GM23248 (cell line): ENCODE data around the gene COL9A2. TPM values are rescaled to one million over a fixed set of nuclear protein-coding genes. Genes with fewer than 3 reads are reported as not detected.

ENCODE experiments used
- DNase-seq: peaks from one replicate; pipeline ENCODE4 v3.0.0-alpha.2; 2015
- H2AFZ ChIP-seq: fragments of 200-600 bp; sonication (generic); 2 replicates; pipeline ENCODE4 v1.6.1; 2016; ENCODE audit warnings: antibody characterized with exemption
- H3F3A ChIP-seq: fragments of 200-600 bp; sonication (generic); 2 replicates; pipeline ENCODE4 v1.6.1; 2016; ENCODE audit warnings: mild to moderate bottlenecking, antibody characterized with exemption, mixed run types; ENCODE audit not compliant: insufficient read depth
- H3K27ac ChIP-seq: fragments of 200-600 bp; sonication (generic); 2 replicates; pipeline ENCODE4 v1.5.1; 2016; ENCODE audit warnings: mild to moderate bottlenecking
- H3K27me3 ChIP-seq: fragments of 200-600 bp; sonication (generic); replicated peaks from 2 replicates; pipeline ENCODE4 v1.6.1; 2016; ENCODE audit warnings: mild to moderate bottlenecking; ENCODE audit not compliant: insufficient read depth
- H3K36me3 ChIP-seq: fragments of 200-600 bp; sonication (generic); 2 replicates; pipeline ENCODE4 v1.6.1; 2016; ENCODE audit warnings: low read depth, mild to moderate bottlenecking
- H3K4me1 ChIP-seq: fragments of 200-600 bp; sonication (generic); 2 replicates; pipeline ENCODE4 v1.6.1; 2016; ENCODE audit warnings: mild to moderate bottlenecking; ENCODE audit not compliant: insufficient read depth
- H3K4me2 ChIP-seq: fragments of 200-600 bp; sonication (generic); one replicate; pipeline ENCODE4 v1.6.1; 2016; ENCODE audit warnings: mild to moderate bottlenecking; ENCODE audit not compliant: unreplicated experiment
- H3K4me3 ChIP-seq: fragments of 200-600 bp; sonication (generic); 2 replicates; pipeline ENCODE4 v1.5.1; 2016; ENCODE audit warnings: mild to moderate bottlenecking
- H3K79me2 ChIP-seq: fragments of 200-600 bp; sonication (generic); 2 replicates; pipeline ENCODE4 v1.6.1; 2016; ENCODE audit warnings: mild to moderate bottlenecking; ENCODE audit not compliant: insufficient read depth
- H3K9ac ChIP-seq: fragments of 200-600 bp; sonication (generic); 2 replicates; pipeline ENCODE4 v1.6.1; 2016; ENCODE audit warnings: mild to moderate bottlenecking
- H3K9me2 ChIP-seq: fragments of 200-600 bp; sonication (generic); 2 replicates; pipeline ENCODE4 v1.6.1; 2016; ENCODE audit warnings: mixed run types, mild to moderate bottlenecking, moderate library complexity; ENCODE audit not compliant: insufficient read depth
- H3K9me3 ChIP-seq: fragments of 200-600 bp; sonication (generic); one replicate; pipeline ENCODE4 v1.6.1; 2017; ENCODE audit warnings: low read depth
- H4K20me1 ChIP-seq: fragments of 200-600 bp; sonication (generic); 2 replicates; pipeline ENCODE4 v1.6.0; 2016; ENCODE audit not compliant: insufficient read depth
- EZH2 ChIP-seq: fragments of 200-600 bp; sonication (generic); IDR thresholded peaks from 2 replicates; pipeline ENCODE4 v1.6.1; 2018; ENCODE audit warnings: antibody characterized with exemption, mild to moderate bottlenecking; ENCODE audit not compliant: insufficient read depth, poor library complexity, severe bottlenecking
- EZH2phosphoT487 ChIP-seq: fragments of 200-600 bp; sonication (generic); IDR thresholded peaks from 2 replicates; pipeline ENCODE4 v1.6.1; 2018; ENCODE audit warnings: antibody characterized with exemption, moderate library complexity, mild to moderate bottlenecking, low read depth; ENCODE audit not compliant: insufficient read depth
- WGBS, 2 experiments: methylation state at CpG; one replicate each; pipeline ENCODE4 v1.1.6; 2015 to 2017; ENCODE audit warnings: low lambda C conversion rate in 2 of 2, low coverage in 1 of 2; ENCODE audit errors: missing lambda C conversion rate in 2 of 2; 5-methylcytosine and 5-hydroxymethylcytosine counted together
- in situ Hi-C: fragments of 300-500 bp; cut with MboI; formaldehyde crosslinking; loops from 2 replicates; pipeline ENCODE4 v1.15.0; 2020
- polyA plus RNA-seq: library from polyadenylated mRNA; unstranded; fragments of >200 nt; fragmentation: Nextera tagmentation; extraction: Ambion mirVana; gene quantifications from 2 replicates; pipeline ENCODE4 v1.2.1, GENCODE V29; 2016
- total RNA-seq: library from RNA; depleted of rRNA; stranded (reverse); fragments of >200 nt; shearing (Covaris generic); gene quantifications from 2 replicates; pipeline ENCODE4 v1.2.3, GENCODE V29; 2014

COL9A2 gene
- total and polyA plus RNA-seq, 2 experiments from 2014 or later, result 0.80 to 2.8 TPM

- Histone ChIP-seq H2AFZ (no peak overlapping the region), H4K20me1 (no peaks in the 10 kb centered on the region), H3K9ac (no peak overlapping the region), H3K9me2 (no peaks in the 10 kb centered on the region), H3K79me2 (no peaks in the 10 kb centered on the region), H3K4me3 (no peak overlapping the region), H3K27me3 (no peaks in the 10 kb centered on the region; the same call in 1 of the 2 replicates), H3K36me3 (no peaks in the 10 kb centered on the region), H3K4me2 (no peak overlapping the region), H3F3A (no peaks in the 10 kb centered on the region), H3K27ac (no peak overlapping the region), H3K9me3 (no peaks in the 10 kb centered on the region), H3K4me1 (peaks cover 8% of the 10 kb centered on the region)
- TF ChIP-seq EZH2 (no peak), EZH2phosphoT487 (no peak)
- in situ Hi-C loops, result no loop called here
- WGBS, 2 experiments, result 71 to 75% methylated on average over 10 to 22 of the region's 22 CpGs
- no peak for DNase-seq
Observed at GRCh38 chr1:40310983-40311642, 6.0 kb downstream of the COL9A2 start.

- peaks cover 8% of the 10 kb centered on the region for H3K4me1 ChIP-seq
- no peaks in the 10 kb centered on the region for H3K9me3 ChIP-seq
- no peak for TF ChIP-seq EZH2phosphoT487
- WGBS, 2 experiments, result 77% methylated on average over 2 of the region's 2 CpGs
- H3K27me3 ChIP-seq, result no peaks in the 10 kb centered on the region
- H3K9ac ChIP-seq, result no peak overlapping the region
- in situ Hi-C loops, result no loop called here
- H3K79me2 ChIP-seq, result no peaks in the 10 kb centered on the region
- H3K4me2 ChIP-seq, result no peak overlapping the region
- no peaks in the 10 kb centered on the region for H3K9me2 ChIP-seq
- no peaks in the 10 kb centered on the region for H4K20me1 ChIP-seq
- H2AFZ ChIP-seq, result no peak overlapping the region
- DNase-seq, result no peak
- H3K27ac ChIP-seq, result no peak overlapping the region
- no peaks in the 10 kb centered on the region for H3K36me3 ChIP-seq
- H3K4me3 ChIP-seq, result no peak overlapping the region
- no peaks in the 10 kb centered on the region for H3F3A ChIP-seq
Observed at GRCh38 chr1:40310129-40310461, 7.0 kb downstream of the COL9A2 start.

- Histone ChIP-seq H3K4me1 (peaks cover 4% of the 10 kb centered on the region; the same call in 1 of the 2 replicates), H3K4me2 (no peak overlapping the region), H3K4me3 (no peak overlapping the region), H3K9me3 (no peaks in the 10 kb centered on the region), H3K79me2 (no peaks in the 10 kb centered on the region), H2AFZ (no peak overlapping the region), H3K27me3 (no peaks in the 10 kb centered on the region), H3F3A (no peaks in the 10 kb centered on the region), H3K36me3 (no peaks in the 10 kb centered on the region), H3K9ac (no peak overlapping the region), H4K20me1 (no peaks in the 10 kb centered on the region), H3K27ac (no peak overlapping the region), H3K9me2 (no peaks in the 10 kb centered on the region)
- 80 to 85% methylated on average over 7 to 8 of the region's 8 CpGs for WGBS, 2 experiments
- in situ Hi-C loops, result no loop called here
- no peak for TF ChIP-seq EZH2phosphoT487
- TF ChIP-seq EZH2, result no peak
- no peak for DNase-seq
Observed at GRCh38 chr1:40309374-40310128, 7.5 kb downstream of the COL9A2 start.

GRCh38 chr1:40308036-40308727, 8.9 kb downstream of the COL9A2 start:
- no peak for TF ChIP-seq EZH2
- no peak for TF ChIP-seq EZH2phosphoT487
- Histone ChIP-seq H3K4me2 (no peak overlapping the region), H2AFZ (no peak overlapping the region), H3K9me3 (no peaks in the 10 kb centered on the region), H3K27me3 (no peaks in the 10 kb centered on the region), H4K20me1 (no peaks in the 10 kb centered on the region), H3K9ac (no peak overlapping the region), H3K79me2 (no peaks in the 10 kb centered on the region), H3K4me3 (no peak overlapping the region), H3K9me2 (no peaks in the 10 kb centered on the region), H3F3A (no peaks in the 10 kb centered on the region), H3K27ac (no peak overlapping the region), H3K4me1 (no peaks in the 10 kb centered on the region), H3K36me3 (no peaks in the 10 kb centered on the region)
- WGBS, 2 experiments, result 57 to 72% methylated on average over 6 of the region's 6 CpGs
- no peak for DNase-seq
- in situ Hi-C loops, result no loop called here
